Left ventricle myocardium inferior (tissue), 1 donor: ENCODE measurements around the gene SHISA6. TPM values are rescaled to one million over a fixed set of nuclear protein-coding genes. Genes with fewer than 3 reads are reported as not detected.

Experiments used
- DNase-seq: peaks from one replicate; pipeline ENCODE4 v3.0.0-alpha.2; 2020
- H3K27ac ChIP-seq: fragments of 200-600 bp; replicated peaks from 2 replicates; pipeline ENCODE4 v1.8.0; 2021
- H3K27me3 ChIP-seq: fragments of 200-600 bp; 2 replicates; pipeline ENCODE4 v1.8.0; 2021; ENCODE audit warnings: low read depth
- H3K36me3 ChIP-seq: fragments of 200-600 bp; 2 replicates; pipeline ENCODE4 v1.8.0; 2021
- H3K4me1 ChIP-seq: fragments of 200-600 bp; 2 replicates; pipeline ENCODE4 v1.8.0; 2021
- H3K4me3 ChIP-seq: fragments of 200-600 bp; 2 replicates; pipeline ENCODE4 v1.8.0; 2021; ENCODE audit warnings: mild to moderate bottlenecking, moderate library complexity
- H3K9me3 ChIP-seq: fragments of 200-600 bp; replicated peaks from 2 replicates; pipeline ENCODE4 v1.8.0; 2021
- intact Hi-C: fragments of 100-400 bp; cut with micrococcal nuclease; formaldehyde crosslinking; loops from one replicate; pipeline ENCODE4 v1.11.0; 2022
- total RNA-seq: library from RNA; stranded (reverse); fragmentation: NEBNext Ultra II Directional; extraction: Animal tissue kit (Norgen Biotek cat#: 25700); gene quantifications from one replicate; pipeline ENCODE4 v1.2.1, GENCODE V29; 2021
- TF ChIP-seq, protein P1 (sequence below): fragments of 200-600 bp; IDR thresholded peaks from 2 replicates; pipeline ENCODE4 v1.8.0; 2021; ENCODE audit warnings: antibody characterized with exemption, mild to moderate bottlenecking, borderline replicate concordance
- donor health status: DM: no; HTN: yes; CAD: no; lungs with severe emphysema.

SHISA6 gene
- total RNA-seq, 1 donor from 2014 or later, result 0.66 TPM

DNA sequence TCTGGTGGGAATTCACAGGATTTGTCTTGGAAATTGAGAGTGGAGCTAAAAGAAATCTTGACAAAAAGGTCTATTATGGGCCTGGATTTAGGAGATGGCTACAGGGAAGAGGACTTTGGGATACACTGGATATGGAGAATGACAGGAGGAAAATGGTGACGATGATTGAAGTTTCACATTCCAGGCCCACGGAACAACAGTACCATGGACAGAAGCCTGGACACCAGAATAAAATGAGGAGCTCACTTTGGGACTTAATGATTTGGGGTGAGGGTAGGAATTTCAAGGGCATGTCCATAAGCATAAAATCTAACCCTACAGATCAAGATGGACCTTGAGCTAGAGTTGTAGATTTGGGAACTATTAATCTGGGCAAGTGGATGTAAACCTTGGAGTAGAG is 309.4 kb downstream of the SHISA6 start:
- TF ChIP-seq, protein P1, sequence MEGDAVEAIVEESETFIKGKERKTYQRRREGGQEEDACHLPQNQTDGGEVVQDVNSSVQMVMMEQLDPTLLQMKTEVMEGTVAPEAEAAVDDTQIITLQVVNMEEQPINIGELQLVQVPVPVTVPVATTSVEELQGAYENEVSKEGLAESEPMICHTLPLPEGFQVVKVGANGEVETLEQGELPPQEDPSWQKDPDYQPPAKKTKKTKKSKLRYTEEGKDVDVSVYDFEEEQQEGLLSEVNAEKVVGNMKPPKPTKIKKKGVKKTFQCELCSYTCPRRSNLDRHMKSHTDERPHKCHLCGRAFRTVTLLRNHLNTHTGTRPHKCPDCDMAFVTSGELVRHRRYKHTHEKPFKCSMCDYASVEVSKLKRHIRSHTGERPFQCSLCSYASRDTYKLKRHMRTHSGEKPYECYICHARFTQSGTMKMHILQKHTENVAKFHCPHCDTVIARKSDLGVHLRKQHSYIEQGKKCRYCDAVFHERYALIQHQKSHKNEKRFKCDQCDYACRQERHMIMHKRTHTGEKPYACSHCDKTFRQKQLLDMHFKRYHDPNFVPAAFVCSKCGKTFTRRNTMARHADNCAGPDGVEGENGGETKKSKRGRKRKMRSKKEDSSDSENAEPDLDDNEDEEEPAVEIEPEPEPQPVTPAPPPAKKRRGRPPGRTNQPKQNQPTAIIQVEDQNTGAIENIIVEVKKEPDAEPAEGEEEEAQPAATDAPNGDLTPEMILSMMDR, result no peak
- intact Hi-C loops, result no loop called here

DNA sequence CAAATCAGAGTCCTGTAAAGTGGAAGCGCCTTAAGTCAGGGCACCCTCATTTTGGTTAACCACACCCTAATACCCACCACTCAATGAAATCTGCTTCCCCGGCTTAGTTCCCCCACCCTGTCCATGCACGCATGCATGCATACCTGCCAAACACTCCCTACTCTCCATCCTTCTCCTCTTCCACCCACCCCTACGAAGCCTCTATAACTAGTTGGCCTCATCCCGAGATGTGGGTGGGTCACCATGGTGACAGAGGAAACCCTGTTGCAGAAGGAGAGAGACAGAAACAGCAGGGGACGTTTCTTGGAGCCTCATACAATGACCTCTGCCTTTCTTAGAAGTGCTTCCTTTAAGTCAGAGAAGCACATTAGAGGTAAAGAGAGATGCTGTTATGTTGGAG is 310.4 kb downstream of the SHISA6 start:
- intact Hi-C loops, result no loop called here
- Histone ChIP-seq H3K27me3 (no peaks in the 10 kb centered on the region), H3K36me3 (no peaks in the 10 kb centered on the region), H3K4me3 (no peak overlapping the region), H3K4me1 (no peaks in the 10 kb centered on the region), H3K27ac (no peak overlapping the region), H3K9me3 (no peaks in the 10 kb centered on the region)
- TF ChIP-seq, protein P1, result no peak
- DNase-seq, result no peak

More for the DNA sequence above, 309.4 kb downstream of the SHISA6 start:
- Histone ChIP-seq H3K9me3 (no peaks in the 10 kb centered on the region), H3K27ac (no peak overlapping the region), H3K4me3 (no peak overlapping the region), H3K4me1 (no peaks in the 10 kb centered on the region), H3K36me3 (no peaks in the 10 kb centered on the region), H3K27me3 (no peaks in the 10 kb centered on the region)
- DNase-seq, result no peak

DNA sequence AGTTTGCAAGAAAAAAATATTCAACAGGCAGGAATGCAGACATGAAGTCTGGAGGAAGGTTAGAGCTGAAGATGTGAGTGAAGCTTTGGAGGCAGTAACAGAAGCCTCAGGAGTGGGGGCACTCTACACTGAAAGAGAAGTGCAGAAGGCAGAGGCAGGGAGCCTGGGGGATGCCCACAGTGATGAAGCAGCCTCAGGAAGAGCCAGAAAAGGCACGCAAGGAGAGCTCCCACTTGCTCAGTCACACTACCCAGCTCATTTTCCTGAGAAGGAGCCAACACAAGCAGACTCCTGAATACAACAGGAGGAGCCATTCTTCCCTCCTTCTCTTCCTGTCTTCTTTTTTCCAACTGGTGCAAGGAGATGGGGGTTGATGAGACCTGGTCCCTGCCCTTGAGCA is 312.1 kb downstream of the SHISA6 start:
- intact Hi-C loops, result no loop called here

DNA sequence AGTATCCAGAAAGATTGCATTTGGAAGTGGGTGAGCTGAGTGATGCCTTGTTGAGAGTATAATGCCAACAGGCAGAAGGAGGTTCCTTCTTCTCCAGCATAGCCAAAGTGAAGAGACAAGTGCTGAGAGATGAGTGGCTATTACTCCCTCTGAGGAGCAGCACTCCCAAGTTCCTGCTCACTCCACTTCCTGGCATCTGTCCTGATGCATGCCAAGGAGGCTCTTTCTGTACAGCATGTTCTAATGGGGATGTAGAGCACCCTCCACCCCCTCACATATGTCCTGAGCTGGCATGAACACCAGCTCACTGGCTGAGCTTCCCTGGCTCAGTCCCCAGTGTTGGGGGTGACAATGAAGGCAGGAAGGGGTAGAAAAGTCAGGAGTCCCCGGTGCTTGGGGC is 313.0 kb downstream of the SHISA6 start:
- no peak overlapping the region for H3K4me3 ChIP-seq
- no peaks in the 10 kb centered on the region for H3K36me3 ChIP-seq
- DNase-seq, result no peak
- intact Hi-C loops, result no loop called here
- peaks cover 8% of the 10 kb centered on the region for H3K27me3 ChIP-seq
- TF ChIP-seq, protein P1, result no peak
- no peaks in the 10 kb centered on the region for H3K4me1 ChIP-seq
- no peaks in the 10 kb centered on the region for H3K9me3 ChIP-seq
- no peak overlapping the region for H3K27ac ChIP-seq

More for the DNA sequence above, 312.1 kb downstream of the SHISA6 start:
- H3K4me1 ChIP-seq, result no peaks in the 10 kb centered on the region
- no peak for DNase-seq
- H3K36me3 ChIP-seq, result no peaks in the 10 kb centered on the region
- H3K4me3 ChIP-seq, result no peak overlapping the region
- no peaks in the 10 kb centered on the region for H3K9me3 ChIP-seq
- H3K27me3 ChIP-seq, result no peaks in the 10 kb centered on the region
- TF ChIP-seq, protein P1, result no peak
- H3K27ac ChIP-seq, result no peak overlapping the region

DNA sequence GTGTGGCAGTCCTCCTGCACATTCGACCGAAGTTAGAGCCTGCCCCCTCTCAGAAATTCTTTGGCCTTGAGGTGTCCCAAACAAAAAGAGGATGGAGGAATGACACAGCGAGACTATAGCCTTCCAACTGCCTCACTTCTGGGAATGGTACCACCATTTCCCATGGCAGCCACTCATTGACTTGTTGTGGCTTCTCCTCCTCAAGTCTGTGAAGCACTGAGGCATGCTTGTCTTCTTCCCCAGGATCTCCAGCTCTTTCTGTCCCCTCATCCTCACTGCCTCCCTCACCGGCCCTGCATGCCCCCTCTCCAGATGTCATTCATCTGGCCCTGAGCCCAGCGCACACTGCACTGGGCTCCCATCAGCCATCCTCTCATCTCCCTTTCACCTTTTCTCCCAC is 313.5 kb downstream of the SHISA6 start:
- no peak overlapping the region for H3K27ac ChIP-seq
- no peak overlapping the region for H3K4me3 ChIP-seq
- H3K36me3 ChIP-seq, result no peaks in the 10 kb centered on the region
- no peak for DNase-seq
- intact Hi-C loops, result no loop called here
- peaks cover 10% of the 10 kb centered on the region for H3K27me3 ChIP-seq
- TF ChIP-seq, protein P1, result no peak
- H3K4me1 ChIP-seq, result no peaks in the 10 kb centered on the region
- no peaks in the 10 kb centered on the region for H3K9me3 ChIP-seq

DNA sequence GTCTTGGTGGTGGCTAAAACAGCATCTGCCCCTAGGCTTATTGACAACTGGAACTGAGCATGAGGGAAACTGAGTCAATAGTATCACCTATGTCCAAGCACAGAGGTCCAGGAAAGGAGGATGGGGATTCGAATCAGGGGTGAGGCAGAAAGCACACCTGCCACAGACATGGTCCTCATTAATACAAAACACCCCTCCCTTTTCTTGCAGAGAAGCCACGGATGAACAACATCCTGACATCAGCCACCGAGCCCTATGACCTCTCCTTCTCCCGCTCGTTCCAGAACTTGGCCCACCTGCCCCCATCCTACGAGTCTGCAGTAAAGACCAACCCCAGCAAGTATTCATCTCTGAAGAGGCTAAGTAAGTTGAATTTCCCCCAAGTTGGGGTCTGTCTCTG is 314.5 kb downstream of the SHISA6 start:
- DNase-seq, result no peak
- intact Hi-C loops, result no loop called here
- peaks cover 10% of the 10 kb centered on the region for H3K27me3 ChIP-seq
- no peak overlapping the region for H3K27ac ChIP-seq
- no peak overlapping the region for H3K4me3 ChIP-seq
- H3K4me1 ChIP-seq, result no peaks in the 10 kb centered on the region
- no peaks in the 10 kb centered on the region for H3K9me3 ChIP-seq
- H3K36me3 ChIP-seq, result no peaks in the 10 kb centered on the region
- TF ChIP-seq, protein P1, result no peak
